Breast epithelium (tissue), 4 donors: ENCODE measurements around the gene FAXDC2. TPM values are rescaled to one million over a fixed set of nuclear protein-coding genes. Genes with fewer than 3 reads are reported as not detected.

Source experiments
- DNase-seq, 2 donors: peaks; one replicate each; pipeline ENCODE4 v3.0.0-alpha.2; 2019; ENCODE audit warnings: low spot score in 2 of 2
- H3K27ac ChIP-seq, 2 donors: fragments of 200-600 bp; sonication (generic) in 1 of 2; one replicate each; pipeline ENCODE4 v1.5.1; 2016 to 2019; ENCODE audit warnings: mild to moderate bottlenecking in 1 of 2
- H3K27me3 ChIP-seq, 2 donors: fragments of 200-600 bp; sonication (generic) in 1 of 2; one replicate each; pipeline versions ENCODE4 v1.5.1 to v1.6.0; 2017 to 2019; ENCODE audit warnings: control low read depth in 1 of 2, mild to moderate bottlenecking in 1 of 2
- H3K36me3 ChIP-seq: fragments of 200-600 bp; one replicate; pipeline ENCODE4 v1.5.1; 2019
- H3K4me1 ChIP-seq, 2 donors: fragments of 200-600 bp; sonication (generic); one replicate each; pipeline ENCODE4 v1.5.1; 2016 to 2019; ENCODE audit warnings: control low read depth in 1 of 2
- H3K4me3 ChIP-seq, 3 donors: fragments of 200-600 bp; sonication (generic); 1 replicate in 2 of 3; 2 replicates in 1 of 3; pipeline ENCODE4 v1.5.1; 2016 to 2019; ENCODE audit warnings: mild to moderate bottlenecking in 3 of 3, moderate library complexity in 2 of 3
- H3K9me3 ChIP-seq, 2 donors: fragments of 200-600 bp; sonication (generic) in 1 of 2; one replicate each; pipeline ENCODE4 v1.5.1; 2016 to 2019; ENCODE audit warnings: control low read depth in 1 of 2
- CTCF ChIP-seq, 3 donors: fragments of 450-650 bp; IDR thresholded peaks; one replicate each; pipeline ENCODE4 v1.5.1; 2016 to 2017; ENCODE audit warnings: antibody characterized with exemption in 3 of 3, mild to moderate bottlenecking in 3 of 3, moderate library complexity in 3 of 3
- POLR2A ChIP-seq: fragments of 450-650 bp; IDR thresholded peaks from one replicate; pipeline ENCODE4 v1.6.1; 2016; ENCODE audit warnings: antibody characterized with exemption, mild to moderate bottlenecking, moderate library complexity
- POLR2AphosphoS5 ChIP-seq, 3 donors: sonication (generic); formaldehyde crosslinking; IDR thresholded peaks; one replicate each; pipeline ENCODE4 v1.6.1; 2017; ENCODE audit warnings: antibody characterized with exemption in 3 of 3
- intact Hi-C: fragments of 100-400 bp; cut with DNase I; formaldehyde crosslinking; loops from one replicate; pipeline ENCODE4 v1.15.1; 2023; ENCODE audit warnings: low total_unique reads
- total RNA-seq, 3 donors: library from RNA; depleted of rRNA; stranded (reverse); fragments of >200 nt; gene quantifications; one replicate each; pipeline ENCODE4 v1.1.0, GENCODE V29; 2016

FAXDC2 gene
- total RNA-seq, 3 donors from 2014 or later = 43.9 to 117 (median 52.5) TPM

GRCh38 chr5:154811239-154811638 is 39.2 kb downstream of the FAXDC2 start:
- DNase-seq = no peak
- TF ChIP-seq POLR2A (no peak), CTCF (IDR thresholded peaks at IDR 0.05) (no peak), POLR2AphosphoS5 (IDR thresholded peaks at IDR 0.05) (no peak)
- H3K36me3 ChIP-seq = peaks cover 6% of the 10 kb centered on the region
- no peak overlapping the region for H3K4me3 ChIP-seq
- no peaks in the 10 kb centered on the region for H3K9me3 ChIP-seq
- H3K27ac ChIP-seq = no peak overlapping the region
- no peaks in the 10 kb centered on the region for H3K4me1 ChIP-seq
- intact Hi-C loops = no loop called here
- H3K27me3 ChIP-seq = no peaks in the 10 kb centered on the region

GRCh38 chr5:154806176-154806575 is 44.2 kb downstream of the FAXDC2 start:
- Histone ChIP-seq H3K27ac (no peak overlapping the region), H3K9me3 (no peaks in the 10 kb centered on the region), H3K36me3 (peaks cover 25% of the 10 kb centered on the region), H3K4me3 (no peak overlapping the region), H3K4me1 (no peaks in the 10 kb centered on the region), H3K27me3 (no peaks in the 10 kb centered on the region)
- no peak for TF ChIP-seq POLR2A
- no peak for TF ChIP-seq CTCF (IDR thresholded peaks at IDR 0.05)
- TF ChIP-seq POLR2AphosphoS5 (IDR thresholded peaks at IDR 0.05) = no peak
- no peak for DNase-seq
- intact Hi-C loops = loop anchor here (10.0 kb wide), 1 partner anchor 151 kb away; no protein-coding TSS in a partner anchor

- Histone ChIP-seq H3K27me3 (no peaks in the 10 kb centered on the region), H3K4me3 (no peak overlapping the region), H3K4me1 (no peaks in the 10 kb centered on the region), H3K9me3 (no peaks in the 10 kb centered on the region), H3K36me3 (peaks cover 22% of the 10 kb centered on the region), H3K27ac (no peak overlapping the region)
- intact Hi-C loops = loop anchor here (10.0 kb wide), 1 partner anchor 147 kb away; no protein-coding TSS in a partner anchor
- no peak for TF ChIP-seq CTCF (IDR thresholded peaks at IDR 0.05)
- no peak for TF ChIP-seq POLR2AphosphoS5 (IDR thresholded peaks at IDR 0.05)
- TF ChIP-seq POLR2A = no peak
- no peak for DNase-seq
Observed at GRCh38 chr5:154802050-154802449, 48.4 kb downstream of the FAXDC2 start.

GRCh38 chr5:154801083-154801482 is 49.3 kb downstream of the FAXDC2 start:
- Histone ChIP-seq H3K9me3 (no peaks in the 10 kb centered on the region), H3K4me1 (no peaks in the 10 kb centered on the region), H3K27ac (no peak overlapping the region), H3K4me3 (no peak overlapping the region), H3K36me3 (peaks cover 22% of the 10 kb centered on the region), H3K27me3 (no peaks in the 10 kb centered on the region)
- TF ChIP-seq CTCF (IDR thresholded peaks at IDR 0.05) = no peak
- TF ChIP-seq POLR2AphosphoS5 (IDR thresholded peaks at IDR 0.05) = no peak
- no peak for TF ChIP-seq POLR2A
- DNase-seq = no peak
- intact Hi-C loops = loop anchor here (10.0 kb wide), 1 partner anchor 146 kb away; no protein-coding TSS in a partner anchor

- Histone ChIP-seq H3K4me1 (no peaks in the 10 kb centered on the region), H3K4me3 (no peak overlapping the region), H3K27me3 (no peaks in the 10 kb centered on the region), H3K36me3 (peaks cover 22% of the 10 kb centered on the region), H3K9me3 (no peaks in the 10 kb centered on the region), H3K27ac (no peak overlapping the region)
- DNase-seq = no peak
- intact Hi-C loops = loop anchor here (10.0 kb wide), 1 partner anchor 146 kb away; no protein-coding TSS in a partner anchor
- TF ChIP-seq CTCF (IDR thresholded peaks at IDR 0.05) = no peak
- no peak for TF ChIP-seq POLR2A
- TF ChIP-seq POLR2AphosphoS5 (IDR thresholded peaks at IDR 0.05) = no peak
Observed at GRCh38 chr5:154800582-154800981, 49.8 kb downstream of the FAXDC2 start.
